Ishikawa (cell line): Measurements from ENCODE around the gene CD59.

ENCODE experiments used
- CEBPB ChIP-seq: IDR thresholded peaks from 2 replicates; pipeline ENCODE4 v1.6.1; 2012
- CREB1 ChIP-seq: IDR thresholded peaks from 2 replicates; pipeline ENCODE4 v1.6.1; 2012; ENCODE audit warnings: low read depth
- EGR1 ChIP-seq: IDR thresholded peaks from 2 replicates; pipeline ENCODE4 v1.6.1; 2012
- EP300 ChIP-seq: IDR thresholded peaks from 2 replicates; pipeline ENCODE4 v1.6.1; 2012; ENCODE audit warnings: borderline replicate concordance
- FOXM1 ChIP-seq: IDR thresholded peaks from 2 replicates; pipeline ENCODE4 v1.6.1; 2012; ENCODE audit warnings: low read depth, borderline replicate concordance
- MAX ChIP-seq: IDR thresholded peaks from 2 replicates; pipeline ENCODE4 v1.6.1; 2012
- NFIC ChIP-seq: IDR thresholded peaks from 2 replicates; pipeline ENCODE4 v1.6.1; 2012
- RAD21 ChIP-seq: IDR thresholded peaks from 2 replicates; pipeline ENCODE4 v1.6.1; 2012; ENCODE audit warnings: low read depth
- TAF1 ChIP-seq: IDR thresholded peaks from 2 replicates; pipeline ENCODE4 v1.6.1; 2012; ENCODE audit warnings: low read depth, mild to moderate bottlenecking
- TCF12 ChIP-seq: IDR thresholded peaks from 2 replicates; pipeline ENCODE4 v1.6.1; 2012; ENCODE audit warnings: low read depth
- TEAD4 ChIP-seq: IDR thresholded peaks from 2 replicates; pipeline ENCODE4 v1.6.1; 2012
- YY1 ChIP-seq: IDR thresholded peaks from 2 replicates; pipeline ENCODE4 v1.6.1; 2012; ENCODE audit warnings: low read depth
- ZBTB7A ChIP-seq: IDR thresholded peaks from 2 replicates; pipeline ENCODE4 v1.6.1; 2012; ENCODE audit warnings: low read depth
- TF ChIP-seq, protein P1 (sequence below): IDR thresholded peaks from 2 replicates; pipeline ENCODE4 v1.6.1; 2012
- TF ChIP-seq, protein P2 (sequence below): IDR thresholded peaks from 2 replicates; pipeline ENCODE4 v1.6.1; 2012; ENCODE audit warnings: low read depth, mild to moderate bottlenecking

The CD59 gene

GRCh38 chr11:33725496-33725895 is 10.7 kb downstream of the CD59 start:
- TF ChIP-seq FOXM1, result no peak
- no peak for TF ChIP-seq MAX
- TF ChIP-seq TAF1, result no peak
- no peak for TF ChIP-seq TCF12
- no peak for TF ChIP-seq YY1

- no peak for TF ChIP-seq CREB1
- TF ChIP-seq RAD21, result no peak
- TF ChIP-seq EP300, result no peak
- TF ChIP-seq, protein P1, sequence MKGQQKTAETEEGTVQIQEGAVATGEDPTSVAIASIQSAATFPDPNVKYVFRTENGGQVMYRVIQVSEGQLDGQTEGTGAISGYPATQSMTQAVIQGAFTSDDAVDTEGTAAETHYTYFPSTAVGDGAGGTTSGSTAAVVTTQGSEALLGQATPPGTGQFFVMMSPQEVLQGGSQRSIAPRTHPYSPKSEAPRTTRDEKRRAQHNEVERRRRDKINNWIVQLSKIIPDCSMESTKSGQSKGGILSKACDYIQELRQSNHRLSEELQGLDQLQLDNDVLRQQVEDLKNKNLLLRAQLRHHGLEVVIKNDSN, result no peak
- TF ChIP-seq EGR1, result no peak
- no peak for TF ChIP-seq YY1
- TF ChIP-seq, protein P2, sequence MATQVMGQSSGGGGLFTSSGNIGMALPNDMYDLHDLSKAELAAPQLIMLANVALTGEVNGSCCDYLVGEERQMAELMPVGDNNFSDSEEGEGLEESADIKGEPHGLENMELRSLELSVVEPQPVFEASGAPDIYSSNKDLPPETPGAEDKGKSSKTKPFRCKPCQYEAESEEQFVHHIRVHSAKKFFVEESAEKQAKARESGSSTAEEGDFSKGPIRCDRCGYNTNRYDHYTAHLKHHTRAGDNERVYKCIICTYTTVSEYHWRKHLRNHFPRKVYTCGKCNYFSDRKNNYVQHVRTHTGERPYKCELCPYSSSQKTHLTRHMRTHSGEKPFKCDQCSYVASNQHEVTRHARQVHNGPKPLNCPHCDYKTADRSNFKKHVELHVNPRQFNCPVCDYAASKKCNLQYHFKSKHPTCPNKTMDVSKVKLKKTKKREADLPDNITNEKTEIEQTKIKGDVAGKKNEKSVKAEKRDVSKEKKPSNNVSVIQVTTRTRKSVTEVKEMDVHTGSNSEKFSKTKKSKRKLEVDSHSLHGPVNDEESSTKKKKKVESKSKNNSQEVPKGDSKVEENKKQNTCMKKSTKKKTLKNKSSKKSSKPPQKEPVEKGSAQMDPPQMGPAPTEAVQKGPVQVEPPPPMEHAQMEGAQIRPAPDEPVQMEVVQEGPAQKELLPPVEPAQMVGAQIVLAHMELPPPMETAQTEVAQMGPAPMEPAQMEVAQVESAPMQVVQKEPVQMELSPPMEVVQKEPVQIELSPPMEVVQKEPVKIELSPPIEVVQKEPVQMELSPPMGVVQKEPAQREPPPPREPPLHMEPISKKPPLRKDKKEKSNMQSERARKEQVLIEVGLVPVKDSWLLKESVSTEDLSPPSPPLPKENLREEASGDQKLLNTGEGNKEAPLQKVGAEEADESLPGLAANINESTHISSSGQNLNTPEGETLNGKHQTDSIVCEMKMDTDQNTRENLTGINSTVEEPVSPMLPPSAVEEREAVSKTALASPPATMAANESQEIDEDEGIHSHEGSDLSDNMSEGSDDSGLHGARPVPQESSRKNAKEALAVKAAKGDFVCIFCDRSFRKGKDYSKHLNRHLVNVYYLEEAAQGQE, result no peak
- no peak for TF ChIP-seq ZBTB7A
- no peak for TF ChIP-seq TEAD4
- TF ChIP-seq FOXM1, result no peak
- TF ChIP-seq NFIC, result no peak
- no peak for TF ChIP-seq TAF1
- TF ChIP-seq MAX, result no peak
- no peak for TF ChIP-seq TCF12
- TF ChIP-seq CEBPB, result no peak
Measured at GRCh38 chr11:33724644-33725035, 11.6 kb downstream of the CD59 start.

- TF ChIP-seq TAF1 (no peak), TCF12 (no peak), ZBTB7A (no peak), RAD21 (no peak), EGR1 (no peak), NFIC (no peak), CEBPB (no peak), MAX (no peak), FOXM1 (no peak), CREB1 (no peak), EP300 (no peak), YY1 (no peak), TEAD4 (no peak)
- TF ChIP-seq, protein P2, result no peak
- TF ChIP-seq, protein P1, result no peak
Measured at GRCh38 chr11:33723238-33723881, 12.9 kb downstream of the CD59 start.

DNA sequence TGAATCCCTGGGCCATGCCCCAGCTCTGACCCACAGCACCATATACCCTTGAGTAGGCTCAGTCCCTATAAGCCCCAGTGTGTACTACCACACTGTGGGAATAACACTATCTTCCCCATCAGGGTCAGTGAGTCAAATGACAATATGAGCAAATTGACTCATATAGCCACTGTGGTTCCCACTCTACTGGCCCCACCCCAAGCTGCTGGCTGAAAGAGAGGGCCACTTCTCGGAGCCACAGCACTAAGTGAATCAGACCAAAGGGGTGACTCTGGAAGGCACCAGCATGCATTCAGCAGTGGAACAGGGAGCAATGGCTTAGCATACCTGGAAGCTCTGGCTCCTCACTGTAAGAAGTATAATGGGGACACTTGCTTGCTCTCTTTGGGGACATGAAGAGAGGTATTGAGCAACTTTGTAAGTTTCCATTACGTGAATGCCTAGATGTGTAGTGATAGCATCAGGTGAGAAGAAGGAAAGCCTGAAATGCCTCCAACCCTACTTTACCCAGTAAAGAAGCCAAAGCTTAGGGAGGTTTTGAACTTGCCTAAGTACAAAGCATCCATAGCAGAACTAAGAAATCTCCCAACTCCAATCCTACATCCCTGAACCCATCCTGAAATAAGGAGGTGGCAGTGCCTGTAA is 13.5 kb downstream of the CD59 start:
- TF ChIP-seq MAX (no peak), FOXM1 (no peak), EP300 (no peak), RAD21 (no peak)
- TF ChIP-seq, protein P1, result no peak

- TF ChIP-seq CEBPB (no peak), FOXM1 (no peak), CREB1 (no peak), TAF1 (no peak), RAD21 (no peak), EGR1 (no peak)
- TF ChIP-seq, protein P1, result no peak
Measured at GRCh38 chr11:33721984-33722383, 14.2 kb downstream of the CD59 start.
